ENCODE results near the gene BORCS6.

BORCS6 gene

DNA sequence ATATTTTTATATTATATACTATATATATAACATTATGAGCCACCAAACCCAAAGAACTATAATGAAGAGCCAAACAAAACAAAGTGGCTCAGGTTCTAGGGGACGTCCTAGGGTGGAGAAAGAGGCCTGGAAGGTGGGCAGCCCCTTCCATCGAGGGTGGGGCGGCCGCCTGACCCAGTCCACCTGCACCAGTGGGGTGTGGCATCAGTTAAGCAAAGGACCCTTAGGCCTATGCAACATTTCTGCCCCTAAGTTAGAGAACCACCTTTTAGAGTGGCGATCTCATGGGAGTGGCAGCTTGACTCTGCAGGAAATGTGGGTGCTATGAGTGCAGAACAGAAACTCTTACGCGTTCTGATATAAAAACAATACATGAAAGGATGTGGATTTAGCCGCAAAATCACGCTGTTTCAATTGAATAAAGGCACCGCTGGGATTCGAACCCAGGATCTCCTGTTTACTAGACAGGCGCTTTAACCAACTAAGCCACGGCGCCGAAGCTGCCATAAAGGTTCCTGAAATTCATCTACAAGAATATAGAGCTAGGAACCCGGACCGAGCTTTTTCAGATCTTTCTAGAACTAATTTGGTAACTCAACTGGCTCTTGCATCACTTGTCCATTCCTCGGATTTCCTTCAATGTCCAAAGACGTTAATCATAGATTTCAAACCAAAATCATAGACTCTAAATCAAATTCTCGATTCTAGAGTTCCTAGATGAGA lies 36.0 kb upstream of the BORCS6 start:
- H3K9ac ChIP-seq (ENCODE audit: low read depth, low read length, poor library complexity): no peak overlapping the region
- H2BK15ac ChIP-seq (ENCODE audit: low read length): no peak overlapping the region
- H4K91ac ChIP-seq (ENCODE audit: low read depth, low read length, poor library complexity): no peak overlapping the region
- H2AK5ac ChIP-seq (ENCODE audit: low read depth, low read length): no peak overlapping the region
- DNase-seq (ENCODE audit: low spot score): peak; percentile 74
- no peak overlapping the region for H3K23ac ChIP-seq (ENCODE audit: low read depth, low read length, poor library complexity)
- H2BK12ac ChIP-seq (ENCODE audit: low read length): no peak overlapping the region
- no peak overlapping the region for H3K4ac ChIP-seq (ENCODE audit: low read length)
- H2BK5ac ChIP-seq (ENCODE audit: low read length): no peak overlapping the region
- H3K18ac ChIP-seq (ENCODE audit: low read length): no peak overlapping the region
- H3K9me3 ChIP-seq (replicated peaks in 1 of 2; ENCODE audit: control insufficient read depth in 2 of 2, insufficient read depth in 1 of 2, low read depth in 1 of 2, low read length in 2 of 2): no peaks in the 10 kb centered on the region
- no peak overlapping the region for H4K8ac ChIP-seq (ENCODE audit: low read depth, low read length)
- peaks cover 20 to 39% of the 10 kb centered on the region in 2 donors for H3K36me3 ChIP-seq (replicated peaks in 1 of 2; ENCODE audit: control insufficient read depth in 2 of 2, insufficient read depth in 2 of 2, low read length in 2 of 2)
- no peak overlapping the region for H3K14ac ChIP-seq (ENCODE audit: low read length)
- H2BK120ac ChIP-seq (ENCODE audit: low read depth, low read length): no peak overlapping the region
- H3K4me3 ChIP-seq (ENCODE audit: low read length in 2 of 2): peak overlapping the region; percentile 18 to 47
- H2AFZ ChIP-seq (ENCODE audit: low read length): no peak overlapping the region
- no CpG with 5 or more reads among the region's 20 CpGs for WGBS, 2 donors (ENCODE audit: extremely low coverage in 2 of 2, insufficient read length in 2 of 2, insufficient replicate concordance in 1 of 2)
- H3K79me1 ChIP-seq (ENCODE audit: low read depth, low read length): no peaks in the 10 kb centered on the region
- H3K4me2 ChIP-seq (ENCODE audit: insufficient read depth, low read length, poor library complexity, severe bottlenecking): peak overlapping the region; percentile 19
- H3K4me1 ChIP-seq (ENCODE audit: control insufficient read depth in 2 of 2, insufficient read depth in 1 of 2, low read depth in 1 of 2, low read length in 2 of 2): peaks cover 8% of the 10 kb centered on the region in 2 donors
- peak overlapping the region; percentile 33 for H3K27ac ChIP-seq (replicated peaks; ENCODE audit: low read length)
- H3K27me3 ChIP-seq (ENCODE audit: control insufficient read depth in 3 of 3, insufficient read depth in 3 of 3, low read depth in 1 of 3, low read length in 3 of 3): no peaks in the 10 kb centered on the region

DNA sequence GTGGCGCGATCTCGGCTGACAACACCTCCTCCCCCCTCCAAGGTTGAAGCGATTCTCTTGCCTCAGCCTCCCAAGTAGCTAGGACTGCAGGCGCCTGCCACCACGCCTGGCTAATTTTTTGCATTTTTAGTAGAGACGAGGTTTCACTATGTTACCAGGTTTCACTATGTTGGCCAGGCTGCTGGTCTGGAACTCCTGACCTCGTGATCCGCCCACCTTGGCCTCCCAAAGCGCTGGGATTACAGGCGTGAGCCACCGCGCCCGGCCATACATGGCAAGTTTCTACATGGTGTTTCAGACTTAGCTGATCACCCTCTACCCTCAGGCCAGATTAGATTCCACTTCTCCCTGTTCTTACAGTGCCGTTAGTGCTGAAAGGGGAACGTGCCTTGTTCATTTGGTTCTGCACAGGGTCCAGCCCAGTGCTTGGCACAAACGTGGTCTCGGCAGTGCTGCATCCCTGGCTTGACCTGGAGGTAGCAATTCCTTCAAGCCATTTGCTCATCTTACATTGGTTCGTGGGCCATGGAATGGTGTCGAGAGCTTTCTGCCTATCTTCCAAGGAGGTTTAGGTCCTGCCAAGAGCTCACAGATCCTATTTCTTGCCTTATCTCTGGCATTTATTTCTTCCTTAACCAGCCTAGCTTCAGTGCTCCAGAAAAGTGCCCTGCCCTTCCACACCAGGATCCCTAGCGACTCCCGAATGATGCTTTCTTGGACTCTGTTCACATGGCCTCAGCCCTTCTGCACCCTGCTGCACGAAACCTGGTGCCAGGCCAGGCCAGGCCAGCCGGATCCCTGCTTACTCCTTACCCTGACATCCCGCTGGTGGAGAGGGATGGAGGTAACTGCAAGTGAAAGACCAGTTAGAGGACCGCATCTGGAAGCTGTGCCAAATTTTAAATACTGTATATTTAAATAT lies 35.2 kb upstream of the BORCS6 start:
- H3K4me1 ChIP-seq (ENCODE audit: control insufficient read depth in 2 of 2, insufficient read depth in 1 of 2, low read depth in 1 of 2, low read length in 2 of 2): peaks cover 8% of the 10 kb centered on the region in 2 donors
- no peak overlapping the region for H2BK12ac ChIP-seq (ENCODE audit: low read length)
- WGBS, 2 donors (ENCODE audit: extremely low coverage in 2 of 2, insufficient read length in 2 of 2, insufficient replicate concordance in 1 of 2): no CpG with 5 or more reads among the region's 26 CpGs
- H3K23ac ChIP-seq (ENCODE audit: low read depth, low read length, poor library complexity): no peak overlapping the region
- H2AFZ ChIP-seq (ENCODE audit: low read length): no peak overlapping the region
- H3K27ac ChIP-seq (replicated peaks; ENCODE audit: low read length): no peak overlapping the region
- no peaks in the 10 kb centered on the region for H3K9me3 ChIP-seq (replicated peaks in 1 of 2; ENCODE audit: control insufficient read depth in 2 of 2, insufficient read depth in 1 of 2, low read depth in 1 of 2, low read length in 2 of 2)
- no peak overlapping the region for H3K4me2 ChIP-seq (ENCODE audit: insufficient read depth, low read length, poor library complexity, severe bottlenecking)
- no peak overlapping the region for H2BK5ac ChIP-seq (ENCODE audit: low read length)
- no peak overlapping the region for H3K9ac ChIP-seq (ENCODE audit: low read depth, low read length, poor library complexity)
- no peak overlapping the region for H4K91ac ChIP-seq (ENCODE audit: low read depth, low read length, poor library complexity)
- H2BK15ac ChIP-seq (ENCODE audit: low read length): no peak overlapping the region
- peak overlapping the region in 1 of 2 donors; percentile 4 for H3K4me3 ChIP-seq (ENCODE audit: low read length in 2 of 2)
- no peak for DNase-seq (ENCODE audit: low spot score)
- no peak overlapping the region for H3K4ac ChIP-seq (ENCODE audit: low read length)
- no peaks in the 10 kb centered on the region for H3K27me3 ChIP-seq (ENCODE audit: control insufficient read depth in 3 of 3, insufficient read depth in 3 of 3, low read depth in 1 of 3, low read length in 3 of 3)
- H2AK5ac ChIP-seq (ENCODE audit: low read depth, low read length): no peak overlapping the region
- H3K18ac ChIP-seq (ENCODE audit: low read length): no peak overlapping the region
- no peaks in the 10 kb centered on the region for H3K79me1 ChIP-seq (ENCODE audit: low read depth, low read length)
- peaks cover 17 to 31% of the 10 kb centered on the region in 2 donors for H3K36me3 ChIP-seq (replicated peaks in 1 of 2; ENCODE audit: control insufficient read depth in 2 of 2, insufficient read depth in 2 of 2, low read length in 2 of 2)
- no peak overlapping the region for H4K8ac ChIP-seq (ENCODE audit: low read depth, low read length)
- no peak overlapping the region for H3K14ac ChIP-seq (ENCODE audit: low read length)
- H2BK120ac ChIP-seq (ENCODE audit: low read depth, low read length): no peak overlapping the region

DNA sequence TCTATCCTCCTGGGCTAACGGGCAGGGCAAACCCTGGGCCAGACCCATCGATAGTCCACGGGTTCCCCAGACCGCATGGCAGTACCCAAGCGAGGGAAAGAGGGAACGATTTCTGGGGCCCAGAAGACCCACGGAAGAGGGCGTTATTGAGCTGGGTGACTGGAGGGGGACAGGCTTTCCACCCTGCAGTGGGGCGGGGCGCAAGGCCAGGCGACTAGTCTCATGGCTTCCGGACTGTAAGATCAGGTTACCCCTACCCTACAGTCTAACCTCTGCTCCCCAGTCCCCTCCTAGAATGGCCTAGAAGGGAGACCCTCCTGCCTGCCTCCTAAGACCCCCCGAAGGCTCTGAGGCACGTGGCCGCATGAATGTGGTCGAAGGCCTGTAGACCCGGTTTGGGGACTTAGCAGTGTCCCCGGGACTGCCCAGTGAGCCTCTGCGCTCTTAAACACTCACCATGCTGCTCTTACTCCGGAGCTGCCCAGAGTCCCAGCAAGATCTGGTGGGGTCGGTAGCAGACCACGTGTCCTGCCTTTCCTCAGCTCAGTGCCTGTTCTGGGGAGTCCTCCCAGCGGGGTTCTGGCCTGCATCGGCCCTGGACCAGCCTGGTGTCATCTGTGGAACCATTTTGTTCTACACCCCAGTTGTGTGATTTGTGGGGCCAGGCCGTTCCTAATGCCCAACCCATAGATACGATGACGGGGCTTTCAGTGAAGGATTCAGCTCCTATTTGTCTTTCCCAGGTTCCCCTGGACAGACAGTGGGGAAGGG lies 33.6 kb upstream of the BORCS6 start:
- WGBS, 2 donors (ENCODE audit: extremely low coverage in 2 of 2, insufficient read length in 2 of 2, insufficient replicate concordance in 1 of 2): no CpG with 5 or more reads among the region's 27 CpGs

More for the DNA sequence above, 33.6 kb upstream of the BORCS6 start:
- H3K27ac ChIP-seq (replicated peaks; ENCODE audit: low read length): peak overlapping the region; percentile 65
- H3K9me3 ChIP-seq (replicated peaks in 1 of 2; ENCODE audit: control insufficient read depth in 2 of 2, insufficient read depth in 1 of 2, low read depth in 1 of 2, low read length in 2 of 2): no peaks in the 10 kb centered on the region
- DNase-seq (ENCODE audit: low spot score): peak; percentile 59
- H3K18ac ChIP-seq (ENCODE audit: low read length): peak overlapping the region; percentile 60
- H2BK5ac ChIP-seq (ENCODE audit: low read length): peak overlapping the region; percentile 2
- H2BK12ac ChIP-seq (ENCODE audit: low read length): no peak overlapping the region
- H3K23ac ChIP-seq (ENCODE audit: low read depth, low read length, poor library complexity): no peak overlapping the region
- no peak overlapping the region for H2BK120ac ChIP-seq (ENCODE audit: low read depth, low read length)
- H3K79me1 ChIP-seq (ENCODE audit: low read depth, low read length): no peaks in the 10 kb centered on the region
- no peak overlapping the region for H3K4ac ChIP-seq (ENCODE audit: low read length)
- peak overlapping the region; percentile 90 for H3K9ac ChIP-seq (ENCODE audit: low read depth, low read length, poor library complexity)
- H4K8ac ChIP-seq (ENCODE audit: low read depth, low read length): no peak overlapping the region
- H3K4me1 ChIP-seq (ENCODE audit: control insufficient read depth in 2 of 2, insufficient read depth in 1 of 2, low read depth in 1 of 2, low read length in 2 of 2): peaks cover 8% of the 10 kb centered on the region in 2 donors
- H2AK5ac ChIP-seq (ENCODE audit: low read depth, low read length): no peak overlapping the region
- peak overlapping the region; percentile 79 for H3K4me2 ChIP-seq (ENCODE audit: insufficient read depth, low read length, poor library complexity, severe bottlenecking)
- H3K36me3 ChIP-seq (replicated peaks in 1 of 2; ENCODE audit: control insufficient read depth in 2 of 2, insufficient read depth in 2 of 2, low read length in 2 of 2): peaks cover 8 to 15% of the 10 kb centered on the region in 2 donors
- H3K4me3 ChIP-seq (ENCODE audit: low read length in 2 of 2): peak overlapping the region; percentile 70 to 92
- H3K14ac ChIP-seq (ENCODE audit: low read length): peak overlapping the region; percentile 12
- no peak overlapping the region for H4K91ac ChIP-seq (ENCODE audit: low read depth, low read length, poor library complexity)
- no peaks in the 10 kb centered on the region for H3K27me3 ChIP-seq (ENCODE audit: control insufficient read depth in 3 of 3, insufficient read depth in 3 of 3, low read depth in 1 of 3, low read length in 3 of 3)
- H2AFZ ChIP-seq (ENCODE audit: low read length): peak overlapping the region; percentile 84
- no peak overlapping the region for H2BK15ac ChIP-seq (ENCODE audit: low read length)
